Stimulated activated CD4-positive, alpha-beta T cell treated with anti-CD3 and anti-CD28 coated beads, Interleukin-1b, Interleukin-23, amount 100 ng/mL, for 1 hour (primary cell): ENCODE data around the gene DYNLRB2.
A peak's percentile ranks its signal among the peaks of the same experiment; 100 is the strongest.

Experiments used
- DNase-seq, 2 donors: peaks; one replicate each; pipeline ENCODE4 v3.0.0-alpha.2; 2020; ENCODE audit warnings: low read depth in 2 of 2

DYNLRB2 gene

DNA sequence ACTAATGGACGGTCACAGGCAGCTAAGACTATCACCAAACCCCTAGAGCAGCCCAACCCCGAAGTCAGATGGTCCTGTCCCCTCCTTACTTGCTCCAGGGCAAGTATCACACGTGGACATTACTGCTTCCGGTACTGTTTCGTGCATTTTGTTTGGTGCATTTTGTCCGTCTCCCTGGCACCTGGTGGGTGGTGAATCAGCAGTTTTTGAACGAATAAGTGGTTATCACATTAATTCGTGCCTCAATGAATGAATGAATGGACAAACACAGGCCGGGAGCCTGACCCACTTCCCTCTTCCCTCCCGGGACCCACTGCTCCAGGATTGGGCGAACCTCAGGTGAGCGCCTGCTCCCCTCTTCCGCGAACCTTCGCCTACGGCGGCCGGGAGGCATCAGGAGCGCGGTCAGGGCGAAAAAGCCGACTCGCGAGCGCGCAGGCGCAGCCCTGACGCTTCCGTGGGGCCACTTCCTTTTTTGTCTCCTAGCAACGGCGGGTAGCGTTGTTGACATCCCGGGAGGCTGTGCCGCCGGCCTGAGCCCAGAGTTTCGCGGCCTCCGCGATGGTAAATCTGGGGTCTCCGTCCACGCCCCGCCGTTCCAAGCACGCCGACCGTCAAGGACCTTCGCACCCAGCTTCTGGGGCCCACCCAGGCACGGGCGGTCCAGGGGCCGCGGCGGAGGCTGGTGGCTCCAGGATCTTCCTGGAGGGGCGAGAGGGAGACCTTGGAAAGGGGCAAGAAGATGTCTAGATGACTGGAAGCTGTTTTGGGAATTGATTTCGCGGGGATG is at the start of gene DYNLRB2:
DYNLRB2 (plus strand) TSS at position 478 of the 790 bp plus-strand sequence; CDS start at position 562, 84 bp downstream.
- peak; percentile 77 to 81 for DNase-seq

DNA sequence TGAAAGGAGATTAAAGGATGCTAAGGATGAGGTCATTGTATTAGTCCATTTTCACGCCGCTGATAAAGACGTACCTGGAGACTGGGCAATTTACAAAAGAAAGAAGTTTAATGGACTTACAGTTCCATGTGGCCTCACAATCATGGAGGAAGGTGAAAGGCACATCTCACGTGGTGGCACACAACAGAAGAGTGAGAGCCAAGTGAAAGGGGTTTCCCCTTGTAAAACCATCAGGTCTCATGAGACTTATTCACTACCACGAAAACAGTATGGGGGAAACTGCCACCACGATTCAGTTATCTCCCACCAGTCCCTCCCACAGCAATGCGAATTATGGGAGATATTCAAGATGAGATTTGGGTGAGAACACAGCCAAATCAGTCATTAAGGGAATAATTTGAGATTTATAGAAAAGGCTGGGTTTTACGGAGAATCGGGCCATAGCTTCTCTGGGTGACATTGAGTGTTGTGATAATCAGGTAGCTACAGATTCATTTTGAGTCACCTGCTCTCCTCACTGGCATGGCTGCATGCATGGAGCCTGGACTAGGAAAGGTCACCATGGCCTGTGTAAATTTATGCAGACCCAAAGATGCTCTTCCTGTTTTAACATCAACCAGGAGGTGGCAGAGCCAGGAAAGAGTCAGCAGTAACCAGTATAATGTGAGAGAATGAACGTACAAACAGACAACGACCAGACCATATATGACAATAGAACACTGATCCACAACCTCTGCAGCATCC is 40.5 kb upstream of the DYNLRB2 start:
- no peak for DNase-seq

DNA sequence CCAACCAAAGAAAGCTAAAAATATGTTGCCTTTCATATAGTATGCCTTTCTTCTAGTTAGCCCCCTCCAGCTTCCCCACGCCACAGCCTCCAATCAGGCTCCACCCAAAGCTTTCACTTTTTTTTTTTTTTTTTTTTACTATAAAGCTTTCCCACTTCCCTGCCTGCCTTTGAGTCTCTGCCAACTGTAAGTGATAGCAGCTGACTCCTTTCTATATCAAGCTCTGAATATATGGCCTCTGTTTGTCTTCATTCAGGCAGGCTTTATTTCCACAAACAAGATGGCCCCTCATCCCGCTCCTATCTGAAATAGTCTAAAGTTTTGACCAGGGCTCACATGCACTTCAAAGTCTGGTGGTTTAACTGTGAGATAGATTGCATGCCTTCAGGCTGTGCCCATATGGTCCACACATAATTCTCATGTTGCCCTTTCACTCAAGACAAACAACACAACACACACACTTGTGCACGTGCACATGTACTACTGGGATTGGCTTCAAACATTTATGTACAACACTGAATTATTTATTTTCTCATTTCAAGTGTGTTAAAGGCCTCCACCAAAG is 39.8 kb upstream of the DYNLRB2 start:
- DNase-seq: no peak

DNA sequence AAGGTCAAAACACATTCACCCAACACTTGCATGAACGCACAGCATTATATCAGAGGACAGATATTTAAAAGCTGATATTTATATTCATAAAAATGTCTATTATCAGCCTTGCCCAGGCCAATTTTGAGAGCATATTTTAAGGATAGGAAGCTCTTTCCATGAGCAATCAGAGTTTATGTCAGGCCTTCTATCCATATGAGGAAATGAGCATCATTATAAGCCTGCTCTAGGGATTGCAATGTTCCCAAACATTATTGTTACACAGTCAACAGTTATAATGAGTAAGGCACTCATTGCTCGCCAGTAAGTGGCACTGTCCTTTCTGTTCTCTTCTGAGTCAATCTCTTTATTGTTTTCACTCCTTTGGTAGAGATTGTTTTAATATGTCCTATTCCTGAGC is 37.7 kb upstream of the DYNLRB2 start:
- no peak for DNase-seq

DNA sequence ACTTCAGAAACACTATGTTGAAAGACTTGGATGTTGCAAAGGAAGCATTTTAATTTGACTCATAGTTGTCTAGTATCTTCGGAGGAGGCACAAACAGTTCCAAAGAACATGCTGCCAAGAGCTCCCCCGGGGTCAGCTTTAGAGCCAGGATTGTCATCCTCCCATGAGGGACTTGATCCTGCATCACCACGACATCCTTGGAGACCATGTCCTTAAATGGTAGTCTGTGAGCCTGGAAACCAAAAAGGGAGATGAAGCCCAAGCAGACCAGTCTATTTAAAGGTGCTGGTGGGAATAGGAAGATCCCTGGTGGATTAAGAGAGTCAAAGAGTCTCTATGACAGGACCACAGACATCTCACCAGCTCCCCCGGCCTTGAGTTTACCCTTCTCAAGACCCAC is 33.3 kb upstream of the DYNLRB2 start:
- no peak for DNase-seq

DNA sequence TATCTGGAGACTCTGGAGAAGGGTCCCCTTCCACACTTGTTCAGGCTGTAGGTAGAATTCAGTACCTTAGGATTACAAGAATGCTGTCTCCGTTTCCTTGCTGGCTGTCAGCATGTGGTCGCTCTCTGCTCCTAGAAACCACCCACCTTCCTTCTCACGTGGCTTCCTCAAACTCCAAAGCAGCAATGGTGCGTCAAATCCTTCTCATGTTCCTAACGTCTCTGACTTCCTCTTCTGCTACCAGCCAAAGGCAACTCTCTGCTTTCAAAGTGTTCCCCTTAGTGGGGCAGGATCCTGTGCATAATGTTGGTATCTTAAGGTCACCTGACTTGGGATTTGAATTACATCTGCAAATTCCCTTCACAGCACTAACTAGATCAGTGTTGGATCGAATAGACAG is 30.9 kb upstream of the DYNLRB2 start:
- DNase-seq: no peak

DNA sequence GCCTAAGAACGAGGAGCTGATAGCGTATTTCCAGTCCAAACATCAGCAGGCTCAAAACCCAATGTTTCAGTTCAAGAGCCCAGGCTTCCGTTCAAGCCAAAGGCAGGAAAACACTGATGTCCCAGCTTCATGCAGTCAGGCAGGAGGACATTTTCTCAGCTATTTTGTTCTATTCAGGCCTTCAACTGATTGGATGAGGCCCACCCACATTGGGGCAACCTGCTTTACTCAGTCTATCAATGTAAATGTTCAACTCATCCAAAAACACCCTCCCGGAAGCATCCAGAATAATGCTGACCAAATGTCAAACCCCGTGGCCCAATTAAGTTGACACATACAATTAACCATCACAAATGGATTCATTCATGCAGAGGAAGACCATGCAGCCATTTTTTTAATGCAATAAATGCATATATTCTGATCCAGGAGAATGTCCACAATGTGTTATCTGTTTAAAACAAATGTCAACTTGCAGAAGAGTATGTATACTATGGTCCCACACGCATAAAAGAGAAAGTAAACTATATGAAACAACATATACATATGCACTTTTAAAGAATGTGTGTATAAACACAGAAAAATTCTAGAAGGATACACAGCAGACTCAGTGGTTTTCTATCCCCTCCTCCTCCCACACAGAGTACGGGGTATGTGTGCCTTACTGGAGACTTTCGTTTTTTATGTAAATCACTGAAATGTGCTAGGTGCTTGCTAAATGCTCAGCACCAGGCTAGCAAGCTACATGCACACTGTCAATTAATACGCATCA is 28.8 kb upstream of the DYNLRB2 start:
- no peak for DNase-seq

DNA sequence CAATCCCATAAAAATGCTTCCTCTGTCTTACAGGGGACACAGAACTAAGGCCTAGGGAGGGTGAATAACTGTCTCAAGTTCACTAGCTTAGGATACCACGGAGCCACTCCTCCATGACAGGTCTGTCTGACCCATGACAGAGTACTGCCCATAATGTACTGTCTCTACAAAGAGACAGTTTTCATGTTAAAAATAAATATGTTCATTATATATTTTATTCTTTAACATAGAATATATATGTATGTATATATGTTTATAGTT is 28.3 kb upstream of the DYNLRB2 start:
- DNase-seq: no peak

DNA sequence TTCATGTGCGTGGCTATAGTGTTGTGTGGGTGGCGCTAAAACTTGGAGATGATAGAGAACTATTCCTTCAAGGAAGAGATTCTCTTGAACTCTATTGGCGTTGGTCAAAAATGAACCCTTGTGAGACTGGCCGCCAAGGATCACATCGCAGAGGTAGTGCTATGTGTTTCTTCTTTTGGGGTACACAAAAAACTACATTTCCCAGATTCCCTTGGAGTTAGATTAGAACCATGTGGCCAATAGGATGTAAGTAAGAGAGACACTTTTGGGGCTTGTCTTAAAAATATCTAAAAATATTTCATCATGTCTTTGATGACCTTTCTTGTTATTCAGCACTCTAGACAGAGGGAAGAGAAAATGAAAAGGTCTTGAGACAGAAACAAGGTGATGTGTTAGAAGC is 25.4 kb upstream of the DYNLRB2 start:
- no peak for DNase-seq

DNA sequence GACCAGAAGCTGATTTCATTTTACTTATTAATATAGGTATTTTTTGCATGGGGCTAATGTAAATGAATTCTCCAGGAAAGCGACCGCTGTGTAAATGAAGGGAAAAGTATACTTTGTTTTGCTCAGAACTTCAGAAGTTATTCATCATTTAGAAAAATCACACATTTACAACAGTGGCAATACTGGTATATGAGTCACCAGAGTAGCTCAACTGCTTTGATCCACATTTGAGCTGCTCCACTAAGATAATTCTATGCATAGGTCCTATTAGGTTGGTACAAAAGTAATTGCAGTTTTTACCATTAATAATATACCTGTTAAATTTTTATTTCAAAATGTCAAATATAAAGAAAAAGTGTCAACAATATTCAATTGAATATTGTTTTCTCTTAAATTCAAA is 22.9 kb upstream of the DYNLRB2 start:
- DNase-seq: no peak

DNA sequence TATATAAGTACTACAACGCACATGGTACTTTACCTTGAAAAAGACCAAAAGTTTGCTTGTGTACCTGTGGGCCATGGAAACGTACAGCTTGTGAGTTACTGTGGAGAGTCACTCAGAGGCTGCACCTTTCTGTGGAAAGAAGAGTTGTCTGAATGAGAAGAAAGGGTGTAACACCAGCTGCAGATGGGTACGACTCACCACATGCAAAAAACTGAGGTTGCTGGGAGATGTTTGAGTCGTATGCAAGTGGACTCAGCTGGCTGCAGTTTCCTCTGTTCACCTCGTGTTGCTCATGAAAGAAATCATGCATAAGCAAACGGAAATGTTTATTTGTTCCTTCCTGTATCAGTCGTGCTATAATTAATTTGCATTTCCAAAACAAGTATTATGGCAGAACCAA is 22.4 kb upstream of the DYNLRB2 start:
- DNase-seq: no peak

DNA sequence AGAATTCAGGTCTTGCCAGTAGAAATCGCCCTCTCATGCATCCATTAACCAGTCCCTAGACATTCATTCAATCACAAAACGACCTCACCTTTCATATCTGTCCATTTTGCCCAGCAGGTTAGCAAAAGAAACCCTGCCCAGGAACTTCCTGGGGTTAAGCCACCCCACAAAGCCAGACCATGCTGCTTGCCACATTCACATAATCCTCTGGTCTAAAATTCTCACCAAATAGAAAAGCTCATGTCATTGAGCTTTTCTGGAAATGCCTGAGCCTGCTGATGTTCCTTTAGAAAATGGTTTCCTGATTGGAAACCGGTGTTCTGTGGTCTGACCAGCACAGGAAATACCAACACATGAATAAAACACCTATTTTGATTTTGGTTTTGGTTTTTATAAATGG is 21.6 kb upstream of the DYNLRB2 start:
- no peak for DNase-seq

DNA sequence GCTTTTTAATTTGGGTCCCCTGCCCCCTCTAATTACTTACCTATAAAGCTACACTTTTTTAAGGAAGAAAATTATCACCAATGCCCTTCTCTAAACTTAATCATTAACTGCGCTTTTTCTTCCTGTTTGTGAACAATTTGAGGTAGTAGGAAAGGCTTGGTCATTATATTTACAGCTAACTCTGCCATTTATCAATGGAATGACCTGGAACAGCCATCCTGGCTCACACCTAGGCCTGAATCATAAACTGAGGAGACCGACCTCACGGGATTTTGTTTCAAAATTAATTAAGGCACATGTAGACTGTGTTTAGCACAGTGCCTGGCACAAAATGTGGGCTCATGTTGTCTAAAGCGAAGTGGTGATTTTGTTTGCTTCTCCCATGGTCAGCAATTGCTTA is 15.4 kb upstream of the DYNLRB2 start:
- no peak for DNase-seq

DNA sequence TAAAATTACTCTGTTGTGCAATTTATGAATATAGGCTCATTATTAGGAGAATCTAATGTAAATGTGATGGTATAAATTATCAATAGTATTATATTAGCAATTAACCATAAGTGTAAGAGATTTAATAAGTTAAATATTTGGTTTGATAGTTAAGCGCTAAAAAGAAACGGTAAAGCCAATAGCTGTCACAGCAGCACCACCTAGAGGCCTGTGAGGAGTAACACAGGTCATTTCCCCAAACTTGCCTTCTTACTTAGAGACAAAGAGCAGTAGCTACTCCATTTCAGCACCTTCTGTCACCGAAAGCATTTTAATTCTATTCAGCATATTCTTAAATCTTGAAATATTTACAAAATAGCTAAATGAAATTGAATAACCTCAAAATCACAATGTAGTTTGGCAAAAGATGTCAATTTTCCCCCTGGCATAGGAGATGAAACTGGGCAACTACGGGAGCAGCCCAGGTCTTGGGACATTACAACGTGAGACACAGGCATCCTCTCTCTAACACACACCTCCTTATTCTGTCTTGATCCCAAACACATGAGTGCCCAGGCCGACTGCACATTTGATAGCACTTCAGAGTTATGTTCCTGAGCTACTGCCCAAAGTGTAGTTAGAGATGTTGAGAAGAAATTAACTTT is 14.3 kb upstream of the DYNLRB2 start:
- peak; percentile 21 to 27 for DNase-seq

DNA sequence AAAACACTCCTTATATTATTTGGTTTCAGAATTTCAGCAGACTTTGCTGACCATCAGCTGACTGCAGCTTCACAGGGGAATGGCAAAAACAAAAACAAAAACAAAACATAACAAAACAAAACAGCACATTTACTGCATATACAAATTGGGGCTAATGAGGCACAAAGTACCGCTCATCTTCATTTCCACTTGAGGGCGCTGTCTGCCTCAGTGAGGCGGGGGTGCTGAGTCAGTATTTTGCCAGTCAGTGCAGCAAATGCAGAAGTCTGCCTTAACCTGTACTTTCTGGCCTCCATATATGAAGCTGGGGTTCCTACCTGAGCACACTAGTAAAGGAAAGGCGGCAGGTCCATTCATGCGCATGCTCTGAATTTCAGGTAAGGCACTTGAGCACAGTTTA is 13.5 kb upstream of the DYNLRB2 start:
- DNase-seq: no peak

DNA sequence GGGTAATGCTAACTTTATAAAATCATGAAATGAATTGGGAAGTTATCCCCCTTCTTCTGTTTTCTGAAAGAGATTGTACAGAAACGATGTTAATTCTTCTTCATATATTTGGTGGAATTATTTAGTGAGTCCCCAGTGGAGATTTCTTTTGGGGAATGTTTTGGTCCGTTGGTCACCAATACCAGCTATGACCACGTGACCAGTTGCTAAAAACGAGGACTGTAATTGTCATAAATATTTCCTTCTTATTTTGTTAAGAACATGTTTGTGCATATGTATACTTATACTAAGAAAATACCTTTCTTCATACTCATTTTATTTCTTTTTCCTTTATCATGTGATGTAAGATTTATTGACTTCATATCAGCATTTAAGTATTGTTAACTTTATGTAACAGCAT is 10.3 kb upstream of the DYNLRB2 start:
- no peak for DNase-seq

DNA sequence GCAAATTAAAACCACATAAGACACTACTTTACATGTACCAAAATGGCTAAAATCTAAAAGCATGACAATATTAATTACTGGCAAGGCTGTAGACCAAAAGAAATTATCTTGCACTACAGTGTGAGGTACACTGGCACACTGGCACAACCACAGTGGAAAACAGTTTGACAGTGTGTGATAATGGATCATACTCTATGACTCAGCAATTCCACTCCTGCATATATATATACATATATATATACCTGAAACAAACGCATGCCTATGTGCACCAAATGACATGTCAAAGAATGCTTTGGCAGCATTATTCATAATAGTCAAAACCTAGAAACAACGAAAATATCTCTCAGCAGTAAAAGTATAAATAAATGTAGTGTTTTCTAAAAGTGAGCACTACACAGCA is 4.6 kb upstream of the DYNLRB2 start:
- no peak for DNase-seq

DNA sequence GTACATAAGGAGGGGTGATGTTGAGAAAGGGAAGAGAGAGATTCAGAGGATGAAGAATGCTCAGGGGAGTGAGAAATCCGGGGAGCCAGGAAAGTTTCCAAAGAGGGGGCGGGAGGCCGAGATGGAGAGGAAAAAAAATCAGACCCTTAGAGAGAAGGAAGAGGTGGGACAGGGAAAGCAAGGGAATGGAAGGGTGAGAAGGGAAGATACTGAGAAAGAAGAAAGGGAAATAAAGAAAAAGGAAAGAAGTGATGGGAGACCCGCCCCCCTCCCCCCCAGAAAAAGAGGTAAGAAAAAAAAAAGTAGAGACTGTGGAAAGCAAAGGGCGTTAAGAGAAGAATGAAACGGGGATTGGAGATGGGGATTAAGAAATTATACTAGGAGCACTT is 507 bp downstream of the DYNLRB2 start:
- no peak for DNase-seq

DNA sequence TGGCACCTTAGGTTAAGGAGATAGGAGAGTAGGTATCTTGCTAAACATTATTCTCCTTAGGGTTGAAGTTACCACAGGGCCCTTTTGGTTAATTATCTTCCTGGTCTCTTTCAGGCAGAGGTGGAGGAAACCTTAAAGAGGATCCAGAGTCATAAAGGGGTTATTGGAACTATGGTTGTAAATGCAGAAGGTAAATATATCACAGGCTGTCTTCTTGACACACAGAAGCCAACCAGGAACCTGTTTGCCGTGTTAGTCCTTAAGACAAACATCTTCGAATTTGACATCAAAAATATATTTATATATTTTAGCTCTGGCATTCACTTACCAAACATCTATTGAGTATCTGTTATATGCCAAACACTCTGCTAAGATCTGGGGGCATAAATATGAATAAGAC is 2.4 kb downstream of the DYNLRB2 start:
- no peak for DNase-seq

DNA sequence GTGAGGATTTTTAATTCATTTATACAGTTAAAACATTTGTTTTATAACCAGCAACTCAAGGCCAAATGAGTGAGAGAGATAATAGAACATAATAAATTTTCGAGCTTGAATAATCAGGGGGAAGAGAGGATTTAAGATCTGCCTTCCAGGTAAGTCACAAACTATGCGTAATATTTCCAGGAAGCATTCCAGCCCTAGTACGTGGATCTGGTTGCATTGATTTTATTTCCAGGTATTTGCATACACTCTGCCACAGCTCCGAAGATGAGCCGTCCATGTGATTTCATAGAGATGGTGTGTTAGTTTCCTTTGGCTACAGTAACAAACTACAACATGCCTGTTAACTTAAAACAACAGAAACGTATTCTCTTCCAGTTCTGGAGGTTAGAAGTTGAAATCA is 3.5 kb downstream of the DYNLRB2 start:
- no peak for DNase-seq

DNA sequence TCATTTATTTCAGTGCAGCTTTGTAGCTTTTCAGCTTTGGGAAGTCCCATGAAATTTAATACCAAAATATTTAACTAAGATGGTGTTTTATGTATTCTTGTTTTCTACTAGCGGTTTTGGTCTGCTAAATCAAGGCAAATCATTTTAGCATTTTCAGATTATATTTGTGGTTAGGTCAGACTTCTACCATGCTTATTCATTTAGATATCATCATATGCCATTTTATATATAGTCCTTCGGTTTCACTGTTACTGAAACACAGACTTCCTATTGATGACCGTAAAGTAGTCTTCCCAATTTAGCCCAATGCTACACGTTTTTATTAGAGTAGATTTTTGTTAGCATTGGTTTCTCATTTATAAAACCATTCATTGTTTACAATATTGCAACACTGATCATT is 5.5 kb downstream of the DYNLRB2 start:
- DNase-seq: no peak

DNA sequence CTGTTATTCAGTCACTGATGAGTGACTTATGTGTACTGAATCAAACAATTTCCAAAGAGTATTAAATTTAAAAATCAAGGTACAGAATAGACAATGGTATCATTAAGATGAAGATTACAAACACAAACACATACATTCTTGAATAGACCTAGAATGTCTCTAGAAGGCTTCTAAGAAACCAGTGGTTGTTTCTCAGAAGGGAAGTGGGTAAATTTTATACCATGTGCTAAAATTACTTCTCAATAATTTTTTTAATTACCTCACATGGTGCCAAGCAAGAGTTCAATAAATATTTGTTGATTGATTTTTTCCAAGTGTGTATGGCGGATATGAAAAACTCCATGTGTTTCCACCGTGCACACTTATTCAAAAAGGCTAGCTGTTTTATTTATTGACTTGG is 6.4 kb downstream of the DYNLRB2 start:
- no peak for DNase-seq
